ENCODE results near the gene PBX2.

The PBX2 gene

DNA sequence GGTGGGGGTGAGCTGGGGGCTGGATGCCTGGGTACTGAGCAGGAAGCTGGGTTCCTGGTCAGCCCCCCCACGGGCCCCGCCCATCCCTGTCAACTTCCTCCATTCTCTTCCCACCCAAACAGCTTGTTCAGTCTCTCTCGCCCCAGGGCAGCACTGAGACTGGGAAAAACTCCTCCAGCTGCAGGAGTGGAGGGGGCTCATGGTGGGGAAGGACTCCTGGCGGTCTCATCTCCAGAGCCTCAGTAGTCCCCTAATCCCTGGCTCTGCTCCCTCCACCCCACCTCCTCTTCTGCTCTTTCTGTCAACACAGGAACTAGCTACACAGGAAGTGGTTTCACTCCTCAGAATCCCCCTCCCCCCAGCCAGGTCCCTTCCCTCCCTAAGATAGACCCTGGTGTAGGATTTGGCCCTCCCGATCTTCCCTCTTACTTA is 2.6 kb upstream of the PBX2 start, which contains the start of gene GPSM3:
TSS of gene GPSM3 (minus strand) at position 36 of the 432 bp plus-strand sequence. CDS start 130 bp downstream, outside the sequence.
- TF ChIP-seq, protein P1, sequence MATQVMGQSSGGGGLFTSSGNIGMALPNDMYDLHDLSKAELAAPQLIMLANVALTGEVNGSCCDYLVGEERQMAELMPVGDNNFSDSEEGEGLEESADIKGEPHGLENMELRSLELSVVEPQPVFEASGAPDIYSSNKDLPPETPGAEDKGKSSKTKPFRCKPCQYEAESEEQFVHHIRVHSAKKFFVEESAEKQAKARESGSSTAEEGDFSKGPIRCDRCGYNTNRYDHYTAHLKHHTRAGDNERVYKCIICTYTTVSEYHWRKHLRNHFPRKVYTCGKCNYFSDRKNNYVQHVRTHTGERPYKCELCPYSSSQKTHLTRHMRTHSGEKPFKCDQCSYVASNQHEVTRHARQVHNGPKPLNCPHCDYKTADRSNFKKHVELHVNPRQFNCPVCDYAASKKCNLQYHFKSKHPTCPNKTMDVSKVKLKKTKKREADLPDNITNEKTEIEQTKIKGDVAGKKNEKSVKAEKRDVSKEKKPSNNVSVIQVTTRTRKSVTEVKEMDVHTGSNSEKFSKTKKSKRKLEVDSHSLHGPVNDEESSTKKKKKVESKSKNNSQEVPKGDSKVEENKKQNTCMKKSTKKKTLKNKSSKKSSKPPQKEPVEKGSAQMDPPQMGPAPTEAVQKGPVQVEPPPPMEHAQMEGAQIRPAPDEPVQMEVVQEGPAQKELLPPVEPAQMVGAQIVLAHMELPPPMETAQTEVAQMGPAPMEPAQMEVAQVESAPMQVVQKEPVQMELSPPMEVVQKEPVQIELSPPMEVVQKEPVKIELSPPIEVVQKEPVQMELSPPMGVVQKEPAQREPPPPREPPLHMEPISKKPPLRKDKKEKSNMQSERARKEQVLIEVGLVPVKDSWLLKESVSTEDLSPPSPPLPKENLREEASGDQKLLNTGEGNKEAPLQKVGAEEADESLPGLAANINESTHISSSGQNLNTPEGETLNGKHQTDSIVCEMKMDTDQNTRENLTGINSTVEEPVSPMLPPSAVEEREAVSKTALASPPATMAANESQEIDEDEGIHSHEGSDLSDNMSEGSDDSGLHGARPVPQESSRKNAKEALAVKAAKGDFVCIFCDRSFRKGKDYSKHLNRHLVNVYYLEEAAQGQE (IDR thresholded peaks at IDR 0.05; ENCODE audit: insufficient replicate concordance, low read depth), result peak; percentile 61
- TF ChIP-seq GABPA (IDR thresholded peaks at IDR 0.05; ENCODE audit: low read depth), result peak; percentile 83
- no peak for TF ChIP-seq CTCF (IDR thresholded peaks at IDR 0.05; ENCODE audit: insufficient read depth, low read length)
- TF ChIP-seq SPI1 (IDR thresholded peaks at IDR 0.05; ENCODE audit: borderline replicate concordance, low read depth), result peak; percentile 77; the same call in 1 of the 2 replicates
- peak; percentile 83 for TF ChIP-seq POLR2AphosphoS5 (IDR thresholded peaks at IDR 0.05; ENCODE audit: low read depth)
- DNase-seq (ENCODE audit: low read depth in 1 of 2, low spot score in 1 of 2), result peak; percentile 88 to 90
- Histone ChIP-seq H3K4me3 (replicated peaks; ENCODE audit: insufficient read depth, low read length) (peak within 1 kb of the TSS; percentile 71), H3K27ac (replicated peaks) (peak within 1 kb of the TSS; percentile 95), H3K27me3 (ENCODE audit: insufficient read depth, poor library complexity, severe bottlenecking) (no peaks in the 10 kb centered on the region)

- H3K27ac ChIP-seq (replicated peaks), result peak overlapping the region; percentile 95
- no peak for DNase-seq (ENCODE audit: low read depth in 1 of 2, low spot score in 1 of 2)
- no peaks in the 10 kb centered on the region for H3K27me3 ChIP-seq (ENCODE audit: insufficient read depth, poor library complexity, severe bottlenecking)
- peak overlapping the region; percentile 71 for H3K4me3 ChIP-seq (replicated peaks; ENCODE audit: insufficient read depth, low read length)
- TF ChIP-seq, protein P1 (IDR thresholded peaks at IDR 0.05; ENCODE audit: insufficient replicate concordance, low read depth), result no peak
- no peak for TF ChIP-seq GABPA (IDR thresholded peaks at IDR 0.05; ENCODE audit: low read depth)
- TF ChIP-seq SPI1 (IDR thresholded peaks at IDR 0.05; ENCODE audit: borderline replicate concordance, low read depth), result no peak
- TF ChIP-seq CTCF (IDR thresholded peaks at IDR 0.05; ENCODE audit: insufficient read depth, low read length), result no peak
- TF ChIP-seq POLR2AphosphoS5 (IDR thresholded peaks at IDR 0.05; ENCODE audit: low read depth), result no peak
Observed at GRCh38 chr6:32191696-32192607, 1.9 kb upstream of the PBX2 start.

- Histone ChIP-seq H3K27ac (replicated peaks) (peak overlapping the region; percentile 95), H3K27me3 (ENCODE audit: insufficient read depth, poor library complexity, severe bottlenecking) (no peaks in the 10 kb centered on the region), H3K4me3 (replicated peaks; ENCODE audit: insufficient read depth, low read length) (peak overlapping the region; percentile 71)
- no peak for DNase-seq (ENCODE audit: low read depth in 1 of 2, low spot score in 1 of 2)
- TF ChIP-seq POLR2AphosphoS5 (IDR thresholded peaks at IDR 0.05; ENCODE audit: low read depth) (no peak), GABPA (IDR thresholded peaks at IDR 0.05; ENCODE audit: low read depth) (no peak), CTCF (IDR thresholded peaks at IDR 0.05; ENCODE audit: insufficient read depth, low read length) (no peak), SPI1 (IDR thresholded peaks at IDR 0.05; ENCODE audit: borderline replicate concordance, low read depth) (no peak)
- TF ChIP-seq, protein P1 (IDR thresholded peaks at IDR 0.05; ENCODE audit: insufficient replicate concordance, low read depth), result no peak
Observed at GRCh38 chr6:32190911-32191677, 1.1 kb upstream of the PBX2 start.
